IgD-negative memory B cell (primary cell): ENCODE results near the gene FTSJ3. TPM values are rescaled to one million over a fixed set of nuclear protein-coding genes. Genes with fewer than 3 reads are reported as not detected.
"Not testable (repeated sequence)": the region's sequence is repeated elsewhere in the genome, so short reads cannot be mapped to it uniquely, and the experiment has no call there.

Experiments
- H3K27ac Mint-ChIP-seq, 3 donors: one replicate each; pipeline ENCODE4 v1.8.0; 2020 to 2022; ENCODE audit warnings: mild to moderate bottlenecking in 3 of 3, mixed read lengths in 3 of 3, moderate library complexity in 1 of 3
- H3K27me3 Mint-ChIP-seq: one replicate; pipeline ENCODE4 v1.8.0; 2021; ENCODE audit warnings: mixed read lengths
- H3K36me3 Mint-ChIP-seq: one replicate; pipeline ENCODE4 v1.8.0; 2020; ENCODE audit warnings: mild to moderate bottlenecking, mixed read lengths
- H3K4me1 Mint-ChIP-seq, 3 donors: one replicate each; pipeline ENCODE4 v1.8.0; 2020 to 2022; ENCODE audit warnings: mixed read lengths in 3 of 3, mild to moderate bottlenecking in 1 of 3
- H3K4me3 Mint-ChIP-seq, 4 donors: one replicate each; pipeline ENCODE4 v1.8.0; 2020 to 2022; ENCODE audit warnings: mild to moderate bottlenecking in 4 of 4, mixed read lengths in 4 of 4, moderate library complexity in 3 of 4
- H3K9me3 Mint-ChIP-seq, 3 donors: one replicate each; pipeline ENCODE4 v1.8.0; 2020 to 2021; ENCODE audit warnings: mixed read lengths in 3 of 3, mild to moderate bottlenecking in 1 of 3
- polyA plus RNA-seq: library from polyadenylated mRNA; unstranded; fragments of 300-500 nt; fragmentation: Illumina TruSeq; gene quantifications from one replicate; pipeline ENCODE4 v1.2.3, GENCODE V29; 2021

Gene FTSJ3
- polyA plus RNA-seq, 1 donor from 2014 or later, result 28.7 TPM

GRCh38 chr17:63848834-63849689, 21.6 kb upstream of the FTSJ3 start:
- peak overlapping the region; percentile 78 to 92 (median 79) for H3K27ac Mint-ChIP-seq
- H3K4me3 Mint-ChIP-seq, result peak overlapping the region; percentile 73 to 97 (median 88)
- H3K27me3 Mint-ChIP-seq, result no peaks in the 10 kb centered on the region
- H3K36me3 Mint-ChIP-seq, result no peaks in the 10 kb centered on the region
- no peaks in the 10 kb centered on the region for H3K9me3 Mint-ChIP-seq
- peaks cover 13 to 25% (median 13%) of the 10 kb centered on the region in 3 donors for H3K4me1 Mint-ChIP-seq

GRCh38 chr17:63847525-63848249, 20.2 kb upstream of the FTSJ3 start:
- Mint-ChIP-seq H3K36me3 (no peaks in the 10 kb centered on the region), H3K9me3 (no peaks in the 10 kb centered on the region), H3K4me3 (peak overlapping the region; percentile 48 to 77 (median 57)), H3K27ac (peak overlapping the region in 2 of 3 donors; percentile 40 to 79), H3K4me1 (peaks cover 17 to 31% (median 17%) of the 10 kb centered on the region in 3 donors), H3K27me3 (no peaks in the 10 kb centered on the region)

- Mint-ChIP-seq H3K4me3 (peak overlapping the region in 1 of 4 donors; percentile 93), H3K27me3 (no peaks in the 10 kb centered on the region), H3K9me3 (no peaks in the 10 kb centered on the region), H3K4me1 (peaks cover 27 to 41% (median 28%) of the 10 kb centered on the region in 3 donors), H3K36me3 (no peaks in the 10 kb centered on the region), H3K27ac (peak overlapping the region in 1 of 3 donors; percentile 79)
Observed at GRCh38 chr17:63845509-63845908, 18.0 kb upstream of the FTSJ3 start.

GRCh38 chr17:63843910-63844677, 16.6 kb upstream of the FTSJ3 start:
- Mint-ChIP-seq H3K27ac (peak overlapping the region; percentile 85 to 99 (median 97)), H3K4me3 (peak overlapping the region; percentile 87 to 95 (median 93)), H3K4me1 (peaks cover 27 to 48% (median 29%) of the 10 kb centered on the region in 3 donors), H3K27me3 (no peaks in the 10 kb centered on the region), H3K9me3 (no peaks in the 10 kb centered on the region), H3K36me3 (no peaks in the 10 kb centered on the region)

- not testable (repeated sequence) for H3K9me3 Mint-ChIP-seq, H3K36me3 Mint-ChIP-seq, H3K27me3 Mint-ChIP-seq
- peak overlapping the region; percentile 85 to 99 (median 97) for H3K27ac Mint-ChIP-seq
- peaks cover 22 to 46% (median 31%) of the 10 kb centered on the region in 3 donors for H3K4me1 Mint-ChIP-seq
- H3K4me3 Mint-ChIP-seq, result peak overlapping the region; percentile 87 to 95 (median 93)
Observed at GRCh38 chr17:63843387-63843888, 16.0 kb upstream of the FTSJ3 start.

GRCh38 chr17:63842540-63843386, 15.3 kb upstream of the FTSJ3 start, which contains the start of gene SMARCD2:
SMARCD2 (minus strand) TSS chr17:63842685; CDS start chr17:63842674, 11 bp downstream.
- peak within 1 kb of the TSS; percentile 97 to 99 (median 98) for H3K27ac Mint-ChIP-seq
- peaks cover 19 to 41% (median 28%) of the 10 kb centered on the region in 3 donors for H3K4me1 Mint-ChIP-seq
- no peaks in the 10 kb centered on the region for H3K9me3 Mint-ChIP-seq
- no peaks in the 10 kb centered on the region for H3K36me3 Mint-ChIP-seq
- H3K27me3 Mint-ChIP-seq, result no peaks in the 10 kb centered on the region
- peak within 1 kb of the TSS; percentile 89 to 98 (median 96) for H3K4me3 Mint-ChIP-seq

- Mint-ChIP-seq H3K27ac (peak overlapping the region; percentile 63 to 99 (median 98)), H3K27me3 (no peaks in the 10 kb centered on the region), H3K4me3 (peak overlapping the region; percentile 89 to 98 (median 96)), H3K4me1 (peaks cover 19 to 41% (median 28%) of the 10 kb centered on the region in 3 donors), H3K36me3 (no peaks in the 10 kb centered on the region), H3K9me3 (no peaks in the 10 kb centered on the region)
Observed at GRCh38 chr17:63842173-63842539, 14.7 kb upstream of the FTSJ3 start.

GRCh38 chr17:63841350-63842172, 14.1 kb upstream of the FTSJ3 start:
- peak overlapping the region; percentile 89 to 99 (median 98) for H3K27ac Mint-ChIP-seq
- peak overlapping the region; percentile 89 to 98 (median 96) for H3K4me3 Mint-ChIP-seq
- H3K9me3 Mint-ChIP-seq, result no peaks in the 10 kb centered on the region
- no peaks in the 10 kb centered on the region for H3K27me3 Mint-ChIP-seq
- peaks cover 19 to 40% (median 28%) of the 10 kb centered on the region in 3 donors for H3K4me1 Mint-ChIP-seq
- no peaks in the 10 kb centered on the region for H3K36me3 Mint-ChIP-seq

- Mint-ChIP-seq H3K36me3 (no peaks in the 10 kb centered on the region), H3K9me3 (no peaks in the 10 kb centered on the region), H3K4me3 (peak overlapping the region; percentile 89 to 98 (median 96)), H3K27me3 (no peaks in the 10 kb centered on the region), H3K4me1 (peaks cover 19 to 32% (median 28%) of the 10 kb centered on the region in 3 donors), H3K27ac (peak overlapping the region; percentile 89 to 99 (median 98))
Observed at GRCh38 chr17:63840591-63841349, 13.3 kb upstream of the FTSJ3 start.

- Mint-ChIP-seq H3K4me3 (peak overlapping the region; percentile 48 to 84 (median 77)), H3K4me1 (peaks cover 22 to 30% (median 26%) of the 10 kb centered on the region in 3 donors)
Observed at GRCh38 chr17:63838631-63839171, 11.2 kb upstream of the FTSJ3 start.

GRCh38 chr17:63837962-63838600, 10.6 kb upstream of the FTSJ3 start:
- peaks cover 20 to 28% (median 24%) of the 10 kb centered on the region in 3 donors for H3K4me1 Mint-ChIP-seq
- peak overlapping the region; percentile 10 to 76 (median 55) for H3K4me3 Mint-ChIP-seq
- peak overlapping the region in 1 of 3 donors; percentile 65 for H3K27ac Mint-ChIP-seq
- no peaks in the 10 kb centered on the region for H3K27me3 Mint-ChIP-seq
- H3K9me3 Mint-ChIP-seq, result no peaks in the 10 kb centered on the region
- peaks cover 1% of the 10 kb centered on the region for H3K36me3 Mint-ChIP-seq

More at GRCh38 chr17:63838631-63839171, 11.2 kb upstream of the FTSJ3 start:
- Mint-ChIP-seq H3K9me3 (no peaks in the 10 kb centered on the region), H3K27me3 (no peaks in the 10 kb centered on the region), H3K27ac (peak overlapping the region; percentile 31 to 76 (median 71)), H3K36me3 (peaks cover 1% of the 10 kb centered on the region)

- no peaks in the 10 kb centered on the region for H3K9me3 Mint-ChIP-seq
- no peak overlapping the region for H3K4me3 Mint-ChIP-seq
- H3K27me3 Mint-ChIP-seq, result no peaks in the 10 kb centered on the region
- peaks cover 20 to 28% (median 24%) of the 10 kb centered on the region in 3 donors for H3K4me1 Mint-ChIP-seq
- H3K36me3 Mint-ChIP-seq, result peaks cover 1% of the 10 kb centered on the region
- peak overlapping the region in 1 of 3 donors; percentile 83 for H3K27ac Mint-ChIP-seq
Observed at GRCh38 chr17:63837480-63837879, 10.0 kb upstream of the FTSJ3 start.
